ENCODE measurements around the gene SCAMP2.

- TF ChIP-seq CTCF (IDR thresholded peaks at IDR 0.05; ENCODE audit: low read depth, low read length) (peak; percentile 32), EZH2phosphoT487 (IDR thresholded peaks at IDR 0.05; ENCODE audit: low read depth) (no peak)
Measured at GRCh38 chr15:74892313-74892712, 19.1 kb upstream of the SCAMP2 start.
